Adrenal gland (tissue), 12 donors: ENCODE measurements around the gene TMEM33. TPM values are rescaled to one million over a fixed set of nuclear protein-coding genes. Genes with fewer than 3 reads are reported as not detected.

Experiments used
- DNase-seq, 7 donors: peaks; one replicate each; pipeline ENCODE4 v3.0.0-alpha.2; 2019 to 2020
- H3K27ac ChIP-seq, 5 donors: fragments of 200-600 bp; sonication (generic) in 4 of 5; 1 replicate in 3 of 5; 2 replicates in 2 of 5; pipeline versions ENCODE4 v1.5.1 to v1.8.0; 2016 to 2020; ENCODE audit warnings: mild to moderate bottlenecking in 1 of 5
- H3K27me3 ChIP-seq: fragments of 200-600 bp; 2 replicates; pipeline ENCODE4 v1.8.0; 2021
- H3K36me3 ChIP-seq, 2 donors: fragments of 200-600 bp; replicated peaks in 1 of 2; 1 replicate in 1 of 2; 2 replicates in 1 of 2; pipeline versions ENCODE4 v1.5.1 to v1.8.0; 2018 to 2022
- H3K4me1 ChIP-seq, 2 donors: fragments of 200-600 bp; replicated peaks in 1 of 2; 1 replicate in 1 of 2; 2 replicates in 1 of 2; pipeline versions ENCODE4 v1.5.1 to v1.8.0; 2018 to 2021
- H3K4me3 ChIP-seq, 4 donors: fragments of 200-600 bp; sonication (generic) in 3 of 4; one replicate each; pipeline ENCODE4 v1.5.1; 2016 to 2018
- H3K9me3 ChIP-seq, 3 donors: fragments of 200-600 bp; sonication (generic) in 1 of 3; replicated peaks in 1 of 3; 1 replicate in 2 of 3; 2 replicates in 1 of 3; pipeline versions ENCODE4 v1.5.1 to v1.8.0; 2016 to 2021
- POLR2A ChIP-seq, 2 donors: fragments of 450-650 bp; IDR thresholded peaks; one replicate each; pipeline ENCODE4 v1.6.1; 2017; ENCODE audit warnings: antibody characterized with exemption in 2 of 2, mild to moderate bottlenecking in 2 of 2, moderate library complexity in 1 of 2
- WGBS, 4 donors: extraction: QIAGEN DNeasy Blood & Tissue Kit in 2 of 4; methylation state at CpG; one replicate each; pipeline versions ENCODE4 v1.1.5 to v1.1.7; 2013 to 2017; 5-methylcytosine and 5-hydroxymethylcytosine counted together
- intact Hi-C, 2 donors: fragments of 100-400 bp; cut with DNase I; formaldehyde crosslinking; loops; one replicate each; pipeline versions ENCODE4 v1.14.1 to v1.15.0; 2022 to 2023
- polyA plus RNA-seq, 3 donors: library from polyadenylated mRNA; stranded (reverse); fragments of 200-250 nt in 2 of 3; fragments of 350-450 nt in 1 of 3; fragmentation: Illumina TruSeq in 1 of 3; extraction: RNeasy Lipid Tissue Mini Kit (QIAGEN cat#74804) in 1 of 3; gene quantifications; one replicate each; pipeline ENCODE4 v1.2.3, GENCODE V29; 2013 to 2014
- total RNA-seq, 9 donors: library from RNA; depleted of rRNA in 4 of 9; stranded (reverse); fragments of >200 nt in 4 of 9; fragments of 120-200 nt in 1 of 9; fragmentation: NEBNext Ultra II Directional in 1 of 9; extraction: Animal tissue kit (Norgen Biotek cat#: 25700) in 1 of 9; gene quantifications; one replicate each; pipeline versions ENCODE4 v1.1.0 to v1.2.4, GENCODE V29; 2013 to 2023
- TF ChIP-seq, protein P1 (sequence below), 6 experiments: fragments of 450-650 bp in 4 of 6; fragments of 200-600 bp in 2 of 6; sonication (generic) in 1 of 6; IDR thresholded peaks; 1 replicate in 5 of 6; 2 replicates in 1 of 6; pipeline versions ENCODE4 v1.5.1 to v1.8.0; 2016 to 2021; ENCODE audit warnings: antibody characterized with exemption in 6 of 6, mild to moderate bottlenecking in 2 of 6, moderate library complexity in 1 of 6
- donor health status: healthy with polysubstance abuse.
- donor health status: Bipolar disorder and iron deficiency.
- donor health status: DM: yes; HTN: yes; CAD: no.
- donor health status: DM: no; HTN: no; CAD: no.
- donor health status: DM: no; HTN: no; CAD: no.
- donor health status: DM: yes; HTN: yes; CAD: no.

TMEM33 gene
- total and polyA plus RNA-seq, 12 donors = 6.5 to 82.1 (median 58.1) TPM

DNA sequence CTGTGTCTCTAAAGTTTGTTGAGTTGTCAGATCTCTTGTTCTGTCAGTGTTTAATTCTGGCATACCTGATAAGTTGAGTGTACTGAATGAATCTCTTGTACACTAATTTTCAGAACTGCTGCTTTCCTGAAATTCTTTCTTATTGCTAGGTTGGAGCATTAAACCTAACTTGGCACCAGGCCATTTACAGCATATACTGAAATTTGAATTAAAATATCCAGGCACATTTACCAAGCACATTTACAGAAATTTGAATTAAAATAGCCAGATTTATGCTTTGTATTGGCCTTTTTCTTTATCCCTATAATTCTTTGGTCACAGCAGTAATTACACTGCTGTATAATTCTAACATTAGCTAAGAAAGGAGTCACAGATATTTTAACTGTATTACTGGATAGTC, 8.9 kb downstream of the TMEM33 start:
- Histone ChIP-seq H3K9me3 (no peaks in the 10 kb centered on the region), H3K4me1 (no peaks in the 10 kb centered on the region), H3K36me3 (peaks cover 0 to 41% of the 10 kb centered on the region in 2 donors), H3K27ac (no peak overlapping the region), H3K27me3 (no peaks in the 10 kb centered on the region), H3K4me3 (no peak overlapping the region)
- intact Hi-C loops = no loop called here
- no peak for TF ChIP-seq POLR2A (IDR thresholded peaks at IDR 0.05)
- TF ChIP-seq, protein P1, sequence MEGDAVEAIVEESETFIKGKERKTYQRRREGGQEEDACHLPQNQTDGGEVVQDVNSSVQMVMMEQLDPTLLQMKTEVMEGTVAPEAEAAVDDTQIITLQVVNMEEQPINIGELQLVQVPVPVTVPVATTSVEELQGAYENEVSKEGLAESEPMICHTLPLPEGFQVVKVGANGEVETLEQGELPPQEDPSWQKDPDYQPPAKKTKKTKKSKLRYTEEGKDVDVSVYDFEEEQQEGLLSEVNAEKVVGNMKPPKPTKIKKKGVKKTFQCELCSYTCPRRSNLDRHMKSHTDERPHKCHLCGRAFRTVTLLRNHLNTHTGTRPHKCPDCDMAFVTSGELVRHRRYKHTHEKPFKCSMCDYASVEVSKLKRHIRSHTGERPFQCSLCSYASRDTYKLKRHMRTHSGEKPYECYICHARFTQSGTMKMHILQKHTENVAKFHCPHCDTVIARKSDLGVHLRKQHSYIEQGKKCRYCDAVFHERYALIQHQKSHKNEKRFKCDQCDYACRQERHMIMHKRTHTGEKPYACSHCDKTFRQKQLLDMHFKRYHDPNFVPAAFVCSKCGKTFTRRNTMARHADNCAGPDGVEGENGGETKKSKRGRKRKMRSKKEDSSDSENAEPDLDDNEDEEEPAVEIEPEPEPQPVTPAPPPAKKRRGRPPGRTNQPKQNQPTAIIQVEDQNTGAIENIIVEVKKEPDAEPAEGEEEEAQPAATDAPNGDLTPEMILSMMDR (IDR thresholded peaks at IDR 0.05) = no peak
- DNase-seq = no peak

DNA sequence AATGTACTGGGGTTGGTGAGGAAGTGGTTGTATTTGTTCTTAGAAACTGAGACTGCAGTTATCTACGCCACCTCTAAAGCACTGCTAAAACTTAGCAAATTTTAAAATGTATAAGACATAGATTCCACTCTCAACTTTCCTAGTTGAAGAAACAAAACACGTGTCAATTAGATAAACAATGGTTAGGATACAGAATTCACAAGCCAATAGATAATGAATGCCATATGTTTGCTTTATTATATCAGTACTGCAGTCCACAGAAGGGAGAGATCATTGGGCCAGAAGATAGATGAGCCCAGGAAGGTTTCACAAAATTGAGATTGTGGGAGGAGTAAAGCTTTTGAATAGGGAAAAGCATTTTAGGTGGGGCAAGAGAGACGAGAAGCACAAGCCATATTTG, 14.3 kb downstream of the TMEM33 start:
- no peak for TF ChIP-seq POLR2A (IDR thresholded peaks at IDR 0.05)
- TF ChIP-seq, protein P1 (IDR thresholded peaks at IDR 0.05) = no peak
- no peak for DNase-seq
- Histone ChIP-seq H3K4me3 (no peak overlapping the region), H3K36me3 (peaks cover 0 to 52% of the 10 kb centered on the region in 2 donors), H3K27me3 (no peaks in the 10 kb centered on the region), H3K4me1 (no peaks in the 10 kb centered on the region), H3K9me3 (no peaks in the 10 kb centered on the region), H3K27ac (no peak overlapping the region)
- WGBS, 4 donors = 81 to 87% (median 86%) methylated on average over 3 of the region's 3 CpGs
- intact Hi-C loops = no loop called here

DNA sequence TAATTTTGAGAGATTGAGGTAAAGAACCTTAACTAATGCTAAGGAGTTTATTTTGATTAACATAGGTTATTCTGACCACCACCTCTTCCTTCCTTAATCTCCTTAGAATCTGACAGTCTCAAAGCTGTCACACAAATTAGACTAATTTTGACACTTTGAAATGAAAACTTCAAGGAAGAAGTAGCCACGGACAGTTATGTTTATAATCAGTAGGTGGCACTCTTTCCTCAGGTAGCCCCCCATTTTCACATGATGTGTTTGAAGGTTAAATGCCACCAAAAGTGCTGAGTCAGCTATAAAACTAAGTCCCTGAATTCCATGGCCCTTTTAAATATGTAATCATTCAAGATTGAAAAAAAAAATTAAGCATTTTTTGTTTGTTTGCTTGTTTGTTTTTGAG, 22.4 kb downstream of the TMEM33 start:
- Histone ChIP-seq H3K27ac (no peak overlapping the region), H3K36me3 (peaks cover 0 to 15% of the 10 kb centered on the region in 2 donors), H3K27me3 (no peaks in the 10 kb centered on the region), H3K4me3 (no peak overlapping the region), H3K4me1 (no peaks in the 10 kb centered on the region), H3K9me3 (peaks cover 0 to 5% (median 0%) of the 10 kb centered on the region in 3 donors)
- intact Hi-C loops = no loop called here
- WGBS, 4 donors = 29 to 44% (median 36%) methylated on average over 1 of the region's 1 CpG
- DNase-seq = no peak
- no peak for TF ChIP-seq POLR2A (IDR thresholded peaks at IDR 0.05)
- TF ChIP-seq, protein P1 (IDR thresholded peaks at IDR 0.05) = peak in 5 of 6 experiments; percentile 13 to 39 (median 28)

DNA sequence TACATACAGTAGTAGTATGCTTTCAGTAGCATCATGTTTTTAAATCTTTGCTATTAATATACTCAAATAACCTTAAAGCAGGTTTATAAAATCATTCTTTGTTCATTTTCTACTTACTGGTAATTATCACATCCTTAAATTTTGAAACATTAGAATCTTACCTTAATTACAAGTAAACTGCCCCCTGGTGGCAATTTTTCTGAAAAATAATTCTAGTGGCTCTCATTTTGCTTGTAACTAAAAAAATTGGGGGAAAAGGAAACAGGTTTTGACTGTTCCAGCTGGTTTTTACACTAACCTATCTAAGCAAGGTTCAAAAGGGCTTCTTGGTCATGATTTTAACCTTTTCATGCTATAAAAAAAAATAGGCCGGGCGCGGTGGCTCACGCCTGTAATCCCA, 27.9 kb downstream of the TMEM33 start:
- no peak overlapping the region for H3K27ac ChIP-seq
- no peaks in the 10 kb centered on the region for H3K9me3 ChIP-seq
- no peak overlapping the region for H3K4me3 ChIP-seq
- no peak for TF ChIP-seq POLR2A (IDR thresholded peaks at IDR 0.05)
- TF ChIP-seq, protein P1 (IDR thresholded peaks at IDR 0.05) = peak in 3 of 6 experiments; percentile 16 to 35 (median 33)
- WGBS, 4 donors = 84 to 94% (median 89%) methylated on average over 4 of the region's 4 CpGs
- H3K4me1 ChIP-seq = no peaks in the 10 kb centered on the region
- H3K27me3 ChIP-seq = no peaks in the 10 kb centered on the region
- intact Hi-C loops = no loop called here
- no peaks in the 10 kb centered on the region for H3K36me3 ChIP-seq
- no peak for DNase-seq
